Right hindlimb (tissue), 1 donor: ENCODE measurements around the gene SNRPB.
A peak's percentile ranks its signal among the peaks of the same experiment; 100 is the strongest.
"Not testable (repeated sequence)": the region's sequence is repeated elsewhere in the genome, so short reads cannot be mapped to it uniquely, and the experiment has no call there.

Source experiments
- DNase-seq: peaks from one replicate; pipeline ENCODE4 v3.0.0-alpha.2; 2018

The SNRPB gene

GRCh38 chr20:2470423-2471193 lies at the start of gene SNRPB:
Gene SNRPB (minus strand): TSS chr20:2470789. CDS start chr20:2470690, 99 bp downstream.
- peak; percentile 98 for DNase-seq

- DNase-seq: no peak
Measured at GRCh38 chr20:2519115-2519809, 48.7 kb upstream of the SNRPB start.

- DNase-seq: no peak
Measured at GRCh38 chr20:2518558-2518957, 48.0 kb upstream of the SNRPB start.

DNA sequence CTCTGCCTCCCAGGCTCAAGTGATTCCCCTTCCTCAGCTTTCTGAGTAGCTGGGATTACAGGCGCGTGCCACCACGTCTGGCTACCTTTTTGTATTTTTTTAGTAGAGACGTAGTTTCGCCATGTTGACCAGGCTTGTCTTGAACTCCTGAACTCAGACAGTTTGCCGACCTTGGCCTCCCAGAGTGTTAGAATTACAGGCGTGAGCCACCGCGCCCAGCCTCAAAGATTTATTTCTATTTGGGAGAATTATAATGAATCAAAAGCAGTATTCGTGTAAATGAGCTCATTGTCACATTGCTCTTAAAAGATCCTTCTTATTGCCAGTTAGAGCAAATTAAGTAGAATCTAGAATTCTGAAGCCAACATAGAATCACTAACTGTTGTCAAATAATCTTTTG lies 47.5 kb upstream of the SNRPB start:
- no peak for DNase-seq

DNA sequence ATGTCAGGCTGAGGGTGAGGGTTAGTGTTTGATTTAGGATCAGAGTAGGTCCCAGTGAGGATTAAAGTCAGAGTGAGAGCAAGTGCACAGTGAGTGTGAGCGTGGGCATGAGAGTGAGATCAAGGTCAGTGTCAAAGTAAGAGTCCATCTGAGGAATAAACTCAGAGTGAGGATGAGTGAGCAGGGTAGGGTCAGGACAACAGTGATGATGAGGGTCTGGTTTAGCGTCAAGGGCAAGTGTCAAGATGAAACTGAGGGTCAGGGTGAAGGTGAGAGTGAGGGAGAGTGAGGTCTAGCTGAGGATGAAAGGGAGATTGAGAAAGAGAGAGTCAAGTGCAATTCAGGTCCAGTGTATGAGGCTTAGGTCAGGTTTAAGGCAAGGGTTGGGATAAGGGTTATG lies 45.8 kb upstream of the SNRPB start:
- DNase-seq: no peak

GRCh38 chr20:2515203-2515602 lies 44.6 kb upstream of the SNRPB start:
- DNase-seq: no peak

DNA sequence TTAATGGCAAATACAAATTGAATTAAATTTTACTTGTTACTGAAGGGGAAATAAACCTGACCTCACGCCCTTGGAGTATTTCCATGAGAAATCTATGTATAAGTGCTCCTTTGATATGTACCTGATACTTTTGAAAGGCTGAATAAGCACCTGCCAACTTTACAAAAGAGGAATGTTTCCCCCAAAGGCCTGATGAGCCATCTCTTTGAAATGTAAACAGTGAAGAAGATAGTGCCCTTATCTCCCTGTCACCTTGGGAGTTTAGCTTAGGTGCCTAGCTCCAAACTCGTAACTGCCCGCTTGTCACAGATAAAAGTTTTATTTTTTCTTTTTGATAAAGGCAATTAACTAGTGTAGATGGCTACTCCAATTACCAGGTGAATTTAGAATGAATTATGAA lies 39.2 kb upstream of the SNRPB start:
- DNase-seq: no peak

GRCh38 chr20:2509468-2509781 lies 38.8 kb upstream of the SNRPB start:
- DNase-seq: peak; percentile 23

DNA sequence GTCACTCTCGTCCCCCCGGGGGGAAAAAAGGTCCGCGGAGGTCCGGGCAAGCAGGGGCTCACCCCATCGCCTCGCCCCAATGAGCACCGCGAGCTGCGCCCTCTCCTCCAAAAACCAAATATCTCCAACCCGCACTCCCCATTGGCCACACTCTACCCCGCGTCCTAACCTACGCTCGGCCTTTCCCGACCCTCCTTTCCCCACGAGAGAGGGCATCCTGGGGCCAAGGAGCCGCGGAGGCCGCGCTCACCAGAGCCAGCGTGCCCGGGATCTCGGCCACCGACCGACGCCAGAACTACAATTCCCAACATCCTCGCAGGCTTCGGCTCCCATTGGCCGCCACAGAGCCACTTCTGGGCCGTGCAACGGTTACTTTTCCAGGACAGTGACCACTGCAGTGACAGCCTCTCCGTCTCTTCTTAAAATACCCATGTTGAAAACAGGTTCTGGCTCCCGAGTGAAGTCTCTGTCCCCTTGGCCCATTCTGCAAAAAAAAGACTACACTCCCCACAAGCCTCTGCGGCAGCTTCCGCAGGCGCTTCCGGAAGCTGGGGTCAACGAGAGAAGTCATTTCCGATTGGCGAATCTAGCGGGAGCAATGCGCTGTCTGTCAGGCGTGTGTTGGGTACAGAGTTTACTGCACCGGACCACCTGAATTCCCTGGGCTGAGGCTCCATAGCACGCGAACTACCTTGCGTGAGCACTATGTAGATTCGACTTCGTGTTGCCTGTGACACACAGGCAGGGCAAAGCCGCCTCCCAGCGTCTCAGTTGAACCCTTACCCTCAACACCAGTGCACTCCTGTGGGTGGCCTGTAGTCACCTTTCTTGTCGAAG lies 38.3 kb upstream of the SNRPB start, which contains the start of gene ZNF343:
TSS of gene ZNF343 (minus strand) at position 285 of the 837 bp plus-strand sequence. CDS start 15,020 bp downstream, outside the sequence.
- DNase-seq: peak; percentile 90

DNA sequence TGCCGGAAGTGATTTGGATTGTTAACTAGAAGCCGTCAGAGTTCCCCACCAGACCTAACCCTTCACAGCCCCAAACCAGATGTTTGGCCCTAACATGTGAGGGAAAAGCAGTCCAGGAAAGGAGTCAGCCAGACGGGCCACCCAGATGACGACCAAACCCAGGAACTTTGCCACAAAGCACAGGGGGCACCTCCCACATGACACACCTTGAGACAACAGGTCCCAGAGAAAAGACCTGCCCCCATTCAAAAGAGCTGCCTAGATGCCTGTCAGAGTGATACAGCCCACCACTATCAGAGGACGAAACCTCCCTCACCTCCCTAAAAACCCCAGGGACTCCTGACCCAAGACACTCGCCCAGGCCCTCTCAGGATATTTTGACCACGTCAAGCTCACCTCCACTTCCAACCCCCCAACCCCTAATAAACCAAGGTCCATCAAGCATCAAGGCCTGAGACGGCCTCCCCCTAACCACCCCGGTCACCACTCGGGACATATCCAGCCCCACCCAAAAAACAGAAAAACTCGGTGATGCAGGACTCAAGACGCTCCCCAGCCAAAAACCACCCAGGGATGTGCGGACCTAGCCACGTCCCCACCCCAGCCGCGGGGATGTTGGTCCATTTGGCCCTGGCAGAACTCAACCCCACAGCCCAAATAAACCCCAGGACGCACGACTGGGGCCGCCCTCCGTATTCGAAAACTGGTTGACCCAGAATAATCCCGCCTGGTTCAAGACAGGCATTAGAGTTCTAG lies 37.5 kb upstream of the SNRPB start:
- DNase-seq: peak; percentile 43

- no peak for DNase-seq
Measured at GRCh38 chr20:2507464-2507863, 36.9 kb upstream of the SNRPB start.

- not testable (repeated sequence) for DNase-seq
Measured at GRCh38 chr20:2506426-2506825, 35.8 kb upstream of the SNRPB start.

DNA sequence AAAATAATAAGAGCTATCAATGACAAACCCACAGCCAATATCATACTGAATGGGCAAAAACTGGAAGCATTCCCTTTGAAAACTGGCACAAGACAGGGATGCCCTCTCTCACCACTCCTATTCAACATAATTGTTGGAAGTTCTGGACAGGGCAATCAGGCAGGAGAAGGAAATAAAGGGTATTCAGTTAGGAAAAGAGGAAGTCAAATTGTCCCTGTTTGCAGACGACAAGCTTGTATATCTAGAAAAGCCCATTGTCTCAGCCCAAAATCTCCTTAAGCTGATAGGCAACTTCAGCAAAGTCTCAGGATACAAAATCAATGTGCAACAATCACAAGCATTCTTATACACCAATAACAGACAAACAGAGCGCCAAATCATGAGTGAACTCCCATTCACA lies 34.2 kb upstream of the SNRPB start:
- not testable (repeated sequence) for DNase-seq

- DNase-seq: not testable (repeated sequence)
Measured at GRCh38 chr20:2502808-2503384, 32.3 kb upstream of the SNRPB start.

DNA sequence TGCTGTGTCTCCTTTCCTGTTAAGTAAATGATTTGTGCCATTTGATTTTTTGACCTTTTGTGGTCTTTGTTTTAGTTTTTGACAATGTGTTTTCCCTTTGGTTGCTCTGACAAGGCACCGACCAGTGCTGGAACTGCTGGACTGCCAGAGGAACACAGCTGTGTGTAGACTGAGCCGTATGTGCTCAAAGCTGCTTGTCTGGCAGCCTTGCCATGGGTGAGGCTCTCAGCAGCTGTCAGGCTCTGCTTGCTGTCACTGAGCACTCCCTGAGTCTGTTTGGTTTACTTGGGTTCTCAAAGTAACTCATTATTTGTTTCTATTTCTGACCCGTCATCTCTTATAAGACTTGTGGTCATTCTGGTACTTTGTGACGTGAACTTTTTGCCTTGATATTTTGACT lies 15.1 kb upstream of the SNRPB start:
- DNase-seq: peak; percentile 68

GRCh38 chr20:2485080-2485479 lies 14.5 kb upstream of the SNRPB start:
- no peak for DNase-seq

DNA sequence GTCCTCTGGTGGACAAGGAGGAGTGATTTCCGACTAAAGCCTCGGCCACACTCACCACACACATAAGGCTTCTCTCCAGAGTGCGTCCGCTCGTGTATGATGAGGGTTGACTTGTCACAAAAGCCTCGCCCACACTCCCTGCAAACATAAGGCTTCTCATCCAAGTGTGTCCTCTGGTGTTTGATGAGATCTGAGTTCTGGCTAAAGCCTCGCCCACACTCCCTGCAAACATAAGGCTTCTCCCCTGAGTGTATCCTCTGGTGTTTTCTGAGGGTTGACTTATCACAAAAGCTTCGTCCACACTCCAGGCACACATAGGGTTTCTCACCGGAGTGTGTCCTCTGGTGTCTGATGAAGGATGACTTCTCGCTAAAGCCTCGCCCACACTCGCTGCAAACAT lies 12.9 kb upstream of the SNRPB start:
- DNase-seq: no peak

GRCh38 chr20:2480381-2480780 lies 9.8 kb upstream of the SNRPB start:
- DNase-seq: no peak

GRCh38 chr20:2476742-2477615 lies 6.4 kb upstream of the SNRPB start:
- no peak for DNase-seq

DNA sequence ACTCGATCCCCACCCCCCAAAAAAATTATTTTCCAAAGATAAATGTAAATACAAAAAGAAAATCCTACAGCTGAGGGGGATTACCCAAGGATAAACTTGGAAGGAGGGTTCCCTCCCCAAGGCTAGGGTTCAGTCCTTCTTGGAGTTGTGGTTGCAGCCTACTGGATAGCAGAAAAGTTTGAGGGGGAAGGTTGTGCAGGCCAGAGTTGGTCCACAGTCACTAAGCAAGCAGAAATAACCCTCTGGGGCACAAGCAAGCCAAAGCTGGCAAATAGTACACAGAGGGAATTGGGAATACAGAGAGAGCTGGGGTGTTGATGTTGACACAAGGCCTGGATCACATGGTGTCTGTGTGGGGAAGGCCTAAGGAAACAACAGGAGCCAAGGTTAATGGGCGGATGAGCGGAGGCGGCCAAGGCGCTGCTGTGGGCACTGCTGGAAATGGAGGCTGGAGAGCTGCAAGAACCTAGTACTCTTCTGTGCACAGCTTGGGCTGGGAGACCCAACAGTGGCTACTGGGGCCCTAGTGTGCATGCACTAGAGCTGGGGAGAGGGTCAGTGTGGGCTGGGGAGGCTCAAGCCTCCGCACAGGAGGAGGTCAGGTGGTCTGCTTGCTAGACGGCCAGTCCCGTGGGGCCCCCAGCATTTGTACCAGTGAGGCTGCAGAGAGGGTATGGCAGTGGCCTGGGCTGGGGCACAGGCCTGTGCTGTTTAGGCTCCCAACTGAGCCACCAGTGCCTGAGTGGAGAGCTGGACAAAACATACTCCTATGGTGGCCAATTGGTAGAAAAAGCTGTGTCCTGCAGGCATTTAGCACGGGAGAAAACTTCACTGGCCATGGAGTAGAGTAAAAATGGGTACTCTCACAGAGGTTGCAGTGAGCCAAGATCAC lies 5.5 kb upstream of the SNRPB start:
- no peak for DNase-seq
